Measurements from ENCODE around the gene C10orf120. TPM values are rescaled to one million over a fixed set of nuclear protein-coding genes. Genes with fewer than 3 reads are reported as not detected.

The C10orf120 gene
- total and polyA plus RNA-seq, 2 donors (not counting 3 experiments of a cell fraction or from before 2014, with no cell fraction given): not detected

DNA sequence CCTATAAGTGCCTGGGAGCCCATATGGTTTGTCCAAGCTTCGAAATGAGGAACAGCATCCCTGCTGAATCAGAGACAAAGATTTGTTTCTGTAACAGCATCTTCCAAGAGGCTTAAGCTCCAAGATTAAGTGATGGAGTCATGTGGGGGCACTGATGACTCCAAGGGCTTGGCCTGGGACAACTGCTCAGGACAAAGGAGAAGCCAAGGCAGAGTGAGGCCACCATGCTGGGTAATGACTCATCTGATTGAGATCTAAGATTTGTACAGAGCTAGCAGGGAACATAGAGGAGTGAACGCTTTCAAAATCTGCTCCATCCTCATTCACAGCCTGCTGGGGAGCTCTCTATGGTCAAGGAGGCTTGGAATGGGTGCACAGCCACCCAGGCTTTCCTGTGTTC lies 49.3 kb downstream of the C10orf120 start:
- Histone ChIP-seq H3K9ac (replicated peaks; ENCODE audit: extremely low read depth, insufficient read depth, low read length) (no peak overlapping the region), H3K36me3 (ENCODE audit: control insufficient read depth in 2 of 2, extremely low read depth in 1 of 2, insufficient read depth in 2 of 2, low read length in 2 of 2) (no peaks in the 10 kb centered on the region), H3K4me2 (ENCODE audit: insufficient read depth, low read length) (no peak overlapping the region), H3K27me3 (ENCODE audit: control insufficient read depth in 2 of 2, insufficient read depth in 2 of 2, low read length in 2 of 2) (peaks cover 6 to 9% of the 10 kb centered on the region in 2 experiments), H4K20me1 (replicated peaks; ENCODE audit: control insufficient read depth, extremely low read depth, insufficient read depth, low read length) (no peaks in the 10 kb centered on the region), H2AFZ (ENCODE audit: low read depth, low read length) (no peak overlapping the region), H3K27ac (ENCODE audit: insufficient read depth, low read depth, low read length) (no peak overlapping the region), H3K4me3 (replicated peaks in 1 of 3; ENCODE audit: insufficient read depth in 1 of 3, low read depth in 1 of 3, low read length in 3 of 3) (no peak overlapping the region), H3K4me1 (ENCODE audit: control insufficient read depth, extremely low read depth, insufficient read depth, low read length) (no peaks in the 10 kb centered on the region), H3K9me3 (replicated peaks; ENCODE audit: control insufficient read depth, insufficient read depth, low read length) (no peaks in the 10 kb centered on the region), H3K9me1 (replicated peaks; ENCODE audit: control insufficient read depth, extremely low read depth, insufficient read depth, low read length) (no peaks in the 10 kb centered on the region), H3K79me2 (ENCODE audit: control insufficient read depth, insufficient read depth, low read length) (no peaks in the 10 kb centered on the region)
- dilution Hi-C loops (cut with MboI; ENCODE audit: extremely low pct_ligation_motif_present, low sequenced_read_pairs) (no loop called here), intact Hi-C loops (cut with micrococcal nuclease) (no loop called here)
- DNase-seq (ENCODE audit: low read depth, low spot score) (no peak), FAIRE-seq (no peak)
- BruUV-seq (replicated peaks): no TSS peak
- TF ChIP-seq EZH2 (IDR thresholded peaks at IDR 0.05; ENCODE audit: borderline replicate concordance, low read depth, low read length, severe bottlenecking) (no peak), FOS (IDR thresholded peaks at IDR 0.05; ENCODE audit: borderline replicate concordance, insufficient read depth, low read length) (no peak), POLR2A (IDR thresholded peaks at IDR 0.05; ENCODE audit: low read depth, low read length) (no peak), MYC (IDR thresholded peaks at IDR 0.05; ENCODE audit: low read depth, low read length) (no peak)
- POLR2A ChIA-PET: interaction anchor here (0.6 kb wide), 1 partner anchor 8 kb away, joined by 3 read pairs; no protein-coding TSS in a partner anchor
- CTCF ChIA-PET: interaction anchor here (0.6 to 4.4 kb wide), 9 partner anchors 9 to 393 kb away, joined by 3 to 34 read pairs (median 11); no protein-coding TSS in a partner anchor

DNA sequence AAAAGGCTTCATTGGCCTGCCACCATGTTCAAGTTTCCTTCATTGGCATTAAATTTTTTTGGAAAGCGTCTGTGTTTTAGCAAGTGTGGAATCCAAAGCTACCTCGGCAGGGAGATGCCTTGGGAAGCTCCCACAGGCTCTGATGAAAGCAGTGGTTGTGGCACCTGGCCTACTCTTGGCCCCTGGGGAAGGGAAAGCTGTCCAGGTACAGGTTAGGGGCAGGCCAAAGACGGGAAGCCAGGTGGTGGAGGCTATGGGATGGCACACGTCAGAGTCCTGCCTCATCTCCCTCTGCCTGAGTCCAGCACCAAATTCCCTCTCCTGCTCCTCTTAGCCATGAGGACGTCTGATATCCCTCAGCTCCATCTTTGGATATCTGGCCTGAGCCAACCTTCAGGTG lies 49.7 kb downstream of the C10orf120 start:
- ChIA-PET POLR2A (no interaction called here), CTCF (interaction anchor here (1.2 to 4.4 kb wide), 12 partner anchors 9 to 394 kb away, joined by 3 to 34 read pairs (median 10); no protein-coding TSS in a partner anchor)
- H3K4me1 ChIP-seq (ENCODE audit: control insufficient read depth, extremely low read depth, insufficient read depth, low read length): no peaks in the 10 kb centered on the region
- H3K9ac ChIP-seq (replicated peaks; ENCODE audit: extremely low read depth, insufficient read depth, low read length): no peak overlapping the region
- H3K4me3 ChIP-seq (replicated peaks in 1 of 3; ENCODE audit: insufficient read depth in 1 of 3, low read depth in 1 of 3, low read length in 3 of 3): no peak overlapping the region
- dilution Hi-C loops (cut with MboI; ENCODE audit: extremely low pct_ligation_motif_present, low sequenced_read_pairs) (no loop called here), intact Hi-C loops (cut with micrococcal nuclease) (loop anchor here (2.0 to 5.0 kb wide), 2 partner anchors 305 to 482 kb away; partner anchors contain the start of gene C10orf88)
- no peaks in the 10 kb centered on the region for H3K9me1 ChIP-seq (replicated peaks; ENCODE audit: control insufficient read depth, extremely low read depth, insufficient read depth, low read length)
- H3K27me3 ChIP-seq (ENCODE audit: control insufficient read depth in 2 of 2, insufficient read depth in 2 of 2, low read length in 2 of 2): peaks cover 6 to 9% of the 10 kb centered on the region in 2 experiments
- H3K4me2 ChIP-seq (ENCODE audit: insufficient read depth, low read length): no peak overlapping the region
- no peaks in the 10 kb centered on the region for H3K79me2 ChIP-seq (ENCODE audit: control insufficient read depth, insufficient read depth, low read length)
- no peak overlapping the region for H2AFZ ChIP-seq (ENCODE audit: low read depth, low read length)
- no TSS peak for BruUV-seq (replicated peaks)
- no peaks in the 10 kb centered on the region for H3K36me3 ChIP-seq (ENCODE audit: control insufficient read depth in 2 of 2, extremely low read depth in 1 of 2, insufficient read depth in 2 of 2, low read length in 2 of 2)
- H3K27ac ChIP-seq (ENCODE audit: insufficient read depth, low read depth, low read length): no peak overlapping the region
- H4K20me1 ChIP-seq (replicated peaks; ENCODE audit: control insufficient read depth, extremely low read depth, insufficient read depth, low read length): no peaks in the 10 kb centered on the region
- no peak for DNase-seq (ENCODE audit: low read depth, low spot score)
- no peaks in the 10 kb centered on the region for H3K9me3 ChIP-seq (replicated peaks; ENCODE audit: control insufficient read depth, insufficient read depth, low read length)
- FAIRE-seq: no peak
- TF ChIP-seq EZH2 (IDR thresholded peaks at IDR 0.05; ENCODE audit: borderline replicate concordance, low read depth, low read length, severe bottlenecking): no peak
- TF ChIP-seq, protein P1, sequence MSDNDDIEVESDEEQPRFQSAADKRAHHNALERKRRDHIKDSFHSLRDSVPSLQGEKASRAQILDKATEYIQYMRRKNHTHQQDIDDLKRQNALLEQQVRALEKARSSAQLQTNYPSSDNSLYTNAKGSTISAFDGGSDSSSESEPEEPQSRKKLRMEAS (IDR thresholded peaks at IDR 0.05; ENCODE audit: insufficient read depth, insufficient read length): no peak
